Fibroblast of skin of left quadriceps (primary cell): Measurements from ENCODE around the gene PSG6.
A peak's percentile ranks its signal among the peaks of the same experiment; 100 is the strongest.
"Not testable (repeated sequence)": the region's sequence is repeated elsewhere in the genome, so short reads cannot be mapped to it uniquely, and the experiment has no call there.

Experiments used
- DNase-seq, 2 experiments: peaks; one replicate each; pipeline ENCODE4 v3.0.0-alpha.2; 2013; ENCODE audit warnings: low read depth in 2 of 2

The PSG6 gene

DNA sequence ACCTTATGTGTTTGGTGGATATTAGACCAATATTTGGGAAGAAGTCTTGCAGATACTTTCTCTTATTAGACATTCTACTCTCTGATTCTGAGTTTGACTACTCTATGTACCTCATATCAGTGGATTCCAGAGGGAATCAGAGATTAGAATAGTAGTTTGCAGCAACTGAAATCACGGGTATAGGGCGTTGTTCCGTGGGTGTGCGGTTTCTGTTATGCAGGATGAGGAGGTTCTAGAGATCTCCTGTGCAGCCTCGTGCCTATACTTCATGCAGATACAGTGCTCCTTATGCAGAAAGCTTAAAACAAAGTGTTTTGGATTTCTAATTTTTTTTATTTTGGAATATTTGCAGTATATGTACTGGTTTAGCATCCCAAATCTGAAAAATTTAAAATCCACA, 6.0 kb downstream of the PSG6 start:
- DNase-seq = not testable (repeated sequence)

DNA sequence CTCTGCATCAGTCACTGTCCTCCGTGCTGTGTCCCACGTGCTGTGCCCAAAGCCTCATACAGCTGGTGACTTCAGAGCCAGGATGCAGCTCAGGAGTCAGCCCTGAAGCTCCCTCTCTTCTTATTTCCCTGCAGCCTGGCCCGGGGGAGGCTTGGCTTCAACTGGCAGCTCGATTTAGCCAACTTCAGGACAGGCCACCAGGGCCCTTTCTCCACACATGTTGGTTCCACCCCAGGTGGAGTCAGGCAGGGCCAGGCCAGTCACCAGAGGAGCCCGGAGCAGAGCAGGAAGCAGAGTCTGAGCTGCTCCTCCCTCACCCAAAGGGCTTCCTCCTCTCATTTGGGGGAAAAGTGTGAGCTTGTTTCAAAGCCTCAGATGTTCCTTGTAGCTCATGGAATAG, 11.5 kb downstream of the PSG6 start:
- DNase-seq = not testable (repeated sequence)

DNA sequence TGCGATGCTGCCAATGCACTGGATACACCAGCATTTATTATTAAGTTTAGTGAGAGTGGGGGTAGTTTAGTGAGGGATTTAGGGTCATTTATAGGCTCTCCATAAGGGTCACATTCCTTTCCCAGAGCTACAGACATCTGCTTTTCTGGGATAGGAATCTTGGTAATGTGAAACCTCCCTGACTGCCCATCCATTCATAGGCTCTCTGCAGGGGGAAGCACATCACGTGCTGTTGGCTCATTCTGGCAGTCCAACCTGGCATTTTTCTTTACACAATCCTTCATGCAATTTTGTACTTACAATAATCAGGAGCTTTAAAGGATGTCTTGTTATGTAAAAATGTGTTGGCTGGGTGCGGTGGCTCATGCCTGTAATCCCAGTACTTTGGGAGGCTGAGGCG, 17.1 kb downstream of the PSG6 start:
- not testable (repeated sequence) for DNase-seq

DNA sequence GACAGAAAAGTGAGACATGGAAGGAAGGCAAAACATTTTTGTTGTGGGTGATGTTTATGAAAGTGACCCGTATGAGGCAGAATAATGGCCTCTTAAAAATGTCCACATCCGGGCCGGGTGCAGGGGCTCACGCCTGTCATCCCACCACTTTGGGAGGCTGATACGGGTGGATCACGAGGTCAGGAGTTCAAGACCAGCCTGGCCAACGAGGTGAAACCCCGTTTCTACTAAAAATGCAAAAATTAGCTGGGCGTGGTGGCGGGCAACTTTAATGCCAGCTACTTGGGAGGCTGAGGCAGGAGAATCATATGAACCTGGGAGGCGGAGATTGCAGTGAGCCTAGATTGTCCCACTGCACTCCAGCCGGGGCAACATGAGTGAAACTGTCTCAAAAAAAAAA, 18.0 kb downstream of the PSG6 start:
- DNase-seq = not testable (repeated sequence)

DNA sequence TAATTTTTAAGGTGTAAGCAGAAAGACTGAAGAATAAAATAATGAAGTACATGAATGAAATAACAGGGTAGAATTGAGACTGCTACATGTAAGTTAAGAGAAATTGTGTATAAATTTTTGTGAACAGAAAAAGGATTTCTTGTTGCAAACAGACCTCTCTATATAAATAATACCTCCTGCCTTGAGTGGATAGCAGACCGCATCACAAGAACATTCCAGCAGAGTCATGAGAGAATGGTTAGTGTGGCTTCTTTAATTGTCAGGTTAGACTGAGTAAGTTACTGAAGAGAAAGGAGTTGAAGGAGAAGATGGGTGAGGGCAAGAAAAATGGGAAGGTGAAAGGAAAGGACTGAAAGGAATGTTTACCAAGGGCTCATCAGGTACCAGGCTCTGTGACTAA, 18.6 kb downstream of the PSG6 start:
- DNase-seq = not testable (repeated sequence)

DNA sequence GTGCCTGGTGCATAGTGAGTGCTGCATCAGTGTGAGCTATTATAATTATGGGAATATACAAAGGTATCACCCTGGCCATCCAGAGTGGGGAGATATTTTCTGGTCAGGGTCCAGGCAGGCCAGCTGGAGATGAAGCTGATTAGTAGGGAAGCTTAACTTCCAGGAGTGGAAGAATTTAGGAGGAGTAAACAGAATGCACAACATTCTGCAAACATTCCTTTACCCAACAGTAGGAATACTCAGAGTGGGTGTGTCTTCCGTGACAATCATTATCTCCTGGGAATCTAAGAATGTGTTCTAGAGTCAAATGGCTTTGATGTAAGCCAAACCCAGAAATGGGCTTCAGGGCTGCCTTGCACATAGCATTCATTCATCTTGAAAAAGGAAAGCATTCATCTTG, 19.0 kb downstream of the PSG6 start:
- not testable (repeated sequence) for DNase-seq

DNA sequence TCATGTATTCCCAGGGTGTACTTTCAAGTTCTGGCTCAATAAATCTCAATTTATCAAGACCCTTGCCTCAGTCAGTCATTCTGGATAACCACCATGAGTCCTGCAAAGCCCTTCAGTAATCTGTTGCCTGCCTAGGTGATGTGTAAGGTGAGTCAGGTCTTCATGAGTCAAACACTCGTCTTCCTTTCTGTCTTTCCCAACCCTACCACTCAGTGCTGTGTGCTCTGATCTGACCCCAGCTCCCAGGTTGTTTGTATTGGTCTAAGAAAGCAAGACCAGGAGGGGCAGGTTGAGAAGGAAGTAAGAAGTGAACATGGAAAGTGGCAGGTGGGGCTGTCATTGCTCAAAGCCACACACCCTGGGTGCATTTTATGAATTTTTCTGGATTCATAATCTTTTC, 20.0 kb downstream of the PSG6 start:
- DNase-seq = not testable (repeated sequence)

DNA sequence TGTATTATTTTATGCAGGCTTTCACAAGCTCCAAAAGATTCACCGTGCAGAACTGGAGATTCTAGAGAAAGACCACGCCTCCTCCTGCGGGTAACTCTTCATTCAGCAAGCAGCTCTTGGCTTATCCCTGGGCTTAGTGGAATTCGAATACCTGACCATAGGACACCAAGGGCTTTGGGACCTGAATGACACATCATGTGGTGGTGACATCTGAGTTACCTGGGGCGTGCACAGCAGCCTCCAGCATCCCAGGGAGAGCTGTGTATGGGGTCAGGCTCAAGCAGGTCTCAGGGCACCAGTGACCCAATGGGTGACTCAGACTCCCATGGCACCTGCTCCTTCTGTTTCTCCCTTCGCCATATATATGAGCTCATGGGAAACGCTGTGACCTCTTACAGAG, 27.2 kb downstream of the PSG6 start:
- DNase-seq = not testable (repeated sequence)

DNA sequence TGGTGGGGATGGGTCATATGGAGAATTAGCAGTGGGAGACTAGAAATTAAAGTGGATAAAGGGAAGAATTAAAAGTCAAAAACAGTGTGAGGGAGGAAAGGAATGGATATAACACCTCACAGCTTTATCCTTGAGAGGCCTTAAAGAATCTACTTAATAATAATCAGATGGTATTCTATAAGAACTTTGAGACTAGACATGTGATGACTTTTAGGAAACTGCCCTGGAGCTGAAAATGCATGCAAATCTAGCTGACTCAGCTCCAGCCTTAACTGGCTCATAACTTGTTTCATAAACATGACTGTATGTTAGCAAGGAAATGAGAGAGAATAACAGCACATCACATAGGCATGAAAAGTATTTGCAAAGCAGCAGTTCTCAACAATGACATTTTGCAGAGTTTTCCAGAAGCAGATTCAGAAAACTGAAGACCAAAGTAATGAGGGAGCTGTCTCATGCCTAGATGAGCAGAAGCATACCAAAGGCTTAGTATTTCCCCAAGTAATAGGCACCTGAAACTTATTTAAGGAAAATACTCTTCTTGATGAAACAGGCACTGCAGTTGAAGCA, 29.7 kb downstream of the PSG6 start:
- DNase-seq = peak; percentile 13 to 16

DNA sequence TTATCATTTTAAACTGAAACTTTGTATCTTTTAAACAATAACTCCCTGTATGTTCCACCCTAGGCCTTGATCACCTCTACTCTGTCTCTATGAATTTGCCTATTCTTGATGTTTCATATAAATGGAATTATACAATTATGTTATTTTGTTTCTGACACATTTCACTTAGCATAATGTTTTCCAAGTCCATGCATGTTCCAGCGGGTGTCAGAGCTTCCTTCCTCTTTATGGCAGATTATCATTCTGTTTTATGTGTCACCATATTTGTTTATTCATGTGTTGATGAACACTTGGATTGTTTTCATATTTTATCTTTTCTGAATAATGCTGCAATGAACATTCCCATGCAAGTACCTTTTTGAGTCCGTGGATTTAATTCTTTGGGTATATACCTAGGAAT, 35.0 kb downstream of the PSG6 start:
- DNase-seq = not testable (repeated sequence)

DNA sequence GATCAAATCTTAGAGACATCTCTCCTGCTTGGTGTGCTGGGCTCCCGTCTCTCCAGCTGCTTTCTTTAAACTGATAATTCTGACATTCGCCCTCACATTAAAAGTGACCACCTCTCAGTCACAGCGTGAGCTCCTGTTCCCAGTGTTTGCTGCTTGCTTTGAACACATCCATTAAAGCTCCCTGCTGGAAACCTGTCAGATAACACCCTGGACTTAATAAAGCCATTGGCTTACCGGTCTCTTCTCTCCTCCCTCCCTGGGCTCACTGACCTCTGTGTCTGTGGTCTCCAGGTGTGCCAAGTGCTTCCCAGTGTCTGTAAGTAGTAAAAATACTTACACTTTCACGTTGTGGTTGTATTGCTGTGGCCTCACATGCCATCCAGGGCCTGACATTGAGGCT, 35.7 kb downstream of the PSG6 start:
- not testable (repeated sequence) for DNase-seq

DNA sequence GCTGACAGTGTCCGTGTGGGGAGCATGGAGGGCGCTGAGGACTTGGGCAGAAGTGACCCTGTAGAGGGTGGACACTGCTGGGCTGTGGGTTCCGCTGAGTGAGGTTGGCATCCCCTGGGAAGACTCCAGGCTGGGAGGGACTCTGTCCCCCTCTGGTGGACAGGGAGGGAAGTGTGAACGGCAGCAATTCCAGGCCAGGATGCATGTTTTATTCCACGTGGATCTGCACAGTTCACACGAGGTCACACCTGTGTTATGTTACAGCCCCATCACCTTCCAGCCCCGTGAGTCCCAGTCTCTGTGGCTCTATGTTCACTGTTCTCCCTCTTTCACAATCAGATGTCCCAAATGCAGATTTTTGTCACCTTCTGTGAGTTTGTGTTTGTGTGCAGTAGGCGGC, 36.4 kb downstream of the PSG6 start:
- DNase-seq = not testable (repeated sequence)

DNA sequence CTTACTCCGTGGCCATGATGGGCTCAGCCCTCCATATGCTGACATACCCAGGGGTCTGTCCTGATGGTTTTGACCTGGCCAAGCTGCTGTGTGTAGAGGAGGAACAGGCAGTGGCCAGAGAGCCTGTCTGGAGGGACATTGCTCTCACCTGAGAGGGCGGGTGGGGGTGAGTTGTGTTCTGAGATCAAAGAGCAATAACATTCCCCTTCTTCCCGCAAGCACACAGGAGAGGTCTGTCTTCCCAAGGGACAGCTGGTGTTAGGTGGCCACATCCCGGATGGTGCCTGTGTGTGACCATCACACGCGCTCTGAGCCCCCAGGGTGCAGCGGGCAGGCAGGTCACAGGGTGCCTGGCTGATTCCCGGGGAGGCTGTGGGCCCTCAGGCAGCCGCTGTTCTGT, 37.1 kb downstream of the PSG6 start:
- DNase-seq = not testable (repeated sequence)

DNA sequence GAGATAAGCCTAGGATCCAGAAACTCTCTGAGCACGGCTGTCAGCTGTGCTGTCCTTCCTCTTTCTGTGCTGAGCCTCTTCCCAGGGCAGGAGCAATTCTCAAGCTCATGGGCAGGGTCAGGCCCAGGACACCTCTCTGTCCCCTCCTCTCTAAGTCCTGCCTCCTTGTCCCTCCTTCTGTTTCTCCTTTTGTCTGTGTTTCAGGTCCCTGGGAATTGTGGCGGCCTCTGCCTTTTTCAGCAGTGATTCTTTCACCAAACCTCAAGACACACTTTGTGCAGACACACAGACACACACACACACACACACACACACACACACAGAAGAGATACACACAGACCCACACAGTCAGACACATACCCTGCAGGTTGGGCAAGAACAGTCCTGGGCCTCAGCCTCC, 38.1 kb downstream of the PSG6 start, which contains the start of gene PSG1:
PSG1 (minus strand) TSS at position 101 of the 400 bp plus-strand sequence. CDS start 132 bp downstream, outside the sequence.
- no peak for DNase-seq

DNA sequence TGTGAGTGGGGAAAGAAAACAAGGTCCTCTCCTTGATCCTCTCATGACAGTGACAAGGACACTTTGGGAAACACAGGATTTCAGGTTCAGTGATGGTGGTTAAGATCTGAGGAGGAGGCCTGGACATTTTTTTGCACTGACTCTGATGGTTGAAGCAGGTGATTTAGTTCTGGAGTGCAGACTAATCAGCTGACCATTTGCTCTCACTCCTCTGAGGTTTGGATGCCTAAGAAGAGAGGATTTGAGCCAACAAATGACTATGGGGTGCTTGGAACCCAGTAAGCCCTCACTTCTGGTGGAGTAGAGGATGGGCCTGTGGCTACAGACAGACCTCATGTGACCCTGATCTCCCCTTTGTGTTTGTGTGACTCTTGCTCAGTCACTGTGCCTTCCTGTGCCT, 41.1 kb downstream of the PSG6 start:
- DNase-seq = not testable (repeated sequence)

DNA sequence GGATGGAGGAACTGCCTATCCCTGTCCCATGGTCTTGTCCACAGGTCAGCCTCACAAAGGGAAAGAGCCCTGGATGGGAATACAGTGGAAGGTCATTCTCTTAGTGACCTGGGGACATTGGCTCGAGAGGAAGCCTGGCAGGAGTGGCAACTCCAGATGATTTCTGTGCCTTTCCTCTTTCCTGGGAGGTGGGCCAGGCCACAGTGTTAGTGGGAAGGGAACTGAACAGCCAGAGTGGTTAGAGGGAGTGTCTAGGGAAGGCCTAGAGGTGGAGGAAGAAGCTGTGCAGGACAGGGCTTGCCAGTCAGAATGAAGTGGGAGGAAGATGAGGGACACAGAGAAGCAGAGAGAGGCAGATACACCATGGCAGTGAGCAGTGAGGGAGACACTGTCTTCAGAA, 41.8 kb downstream of the PSG6 start:
- DNase-seq = not testable (repeated sequence)

DNA sequence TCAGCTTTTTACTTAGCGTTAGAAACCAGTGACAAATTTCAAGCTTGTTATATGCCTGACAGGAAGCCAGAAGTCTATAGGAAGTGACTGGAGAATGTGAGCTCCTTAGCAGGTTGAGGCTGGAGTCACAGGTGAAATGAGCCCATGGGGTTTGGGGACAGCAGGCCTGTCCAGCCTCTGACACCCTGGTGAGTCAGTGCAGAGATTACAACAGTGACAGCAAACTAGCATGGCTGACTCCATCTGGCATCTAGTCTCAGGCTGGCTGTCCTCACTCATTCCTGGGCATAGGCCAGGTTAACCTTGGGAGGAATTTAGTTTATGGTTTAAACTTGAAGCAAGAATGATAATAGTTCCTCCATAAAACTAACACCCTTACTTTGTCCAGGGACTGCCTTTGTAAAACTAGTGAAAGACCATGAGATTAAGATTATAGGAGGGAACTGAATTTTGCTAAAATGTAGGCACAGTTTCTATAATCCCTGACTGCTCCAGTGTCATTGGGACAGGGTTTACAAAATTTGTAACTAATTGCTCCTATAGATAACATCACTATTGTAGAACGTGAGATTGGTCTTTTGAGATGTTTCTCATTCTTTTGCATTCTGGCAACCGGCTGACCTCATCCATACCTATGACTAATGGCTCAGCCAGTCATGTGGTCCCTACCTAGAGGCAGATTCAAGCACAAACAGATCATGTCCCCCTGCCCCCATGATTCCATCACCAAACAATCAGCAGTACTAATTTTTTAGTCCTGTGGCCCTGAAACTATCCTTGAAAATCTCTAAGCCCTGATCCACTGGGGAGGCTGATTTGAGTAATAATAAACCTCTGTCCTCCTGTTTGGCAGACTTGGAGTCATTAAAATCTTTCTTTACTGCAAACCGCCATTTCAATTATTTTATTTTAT, 42.5 kb downstream of the PSG6 start:
- peak; percentile 26 to 44 for DNase-seq

DNA sequence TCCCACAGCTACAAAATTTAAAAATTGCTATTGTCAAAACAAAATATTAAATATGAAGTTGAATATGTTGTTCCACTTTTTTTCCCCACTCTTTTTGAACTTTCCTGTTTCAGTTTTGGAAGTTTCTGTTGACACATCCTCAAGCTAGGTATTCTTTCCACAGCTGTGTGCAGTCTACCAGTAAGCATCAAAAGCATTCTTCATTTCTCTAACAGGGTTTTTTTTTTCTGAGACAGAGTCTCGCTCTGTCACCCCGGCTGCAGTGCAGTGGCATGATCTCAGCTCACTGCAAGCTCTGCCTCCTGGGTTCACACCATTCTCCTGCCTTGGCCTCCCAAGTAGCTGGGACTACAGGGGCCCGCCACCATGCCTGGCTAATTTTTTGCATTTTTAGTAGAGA, 43.6 kb downstream of the PSG6 start:
- not testable (repeated sequence) for DNase-seq

DNA sequence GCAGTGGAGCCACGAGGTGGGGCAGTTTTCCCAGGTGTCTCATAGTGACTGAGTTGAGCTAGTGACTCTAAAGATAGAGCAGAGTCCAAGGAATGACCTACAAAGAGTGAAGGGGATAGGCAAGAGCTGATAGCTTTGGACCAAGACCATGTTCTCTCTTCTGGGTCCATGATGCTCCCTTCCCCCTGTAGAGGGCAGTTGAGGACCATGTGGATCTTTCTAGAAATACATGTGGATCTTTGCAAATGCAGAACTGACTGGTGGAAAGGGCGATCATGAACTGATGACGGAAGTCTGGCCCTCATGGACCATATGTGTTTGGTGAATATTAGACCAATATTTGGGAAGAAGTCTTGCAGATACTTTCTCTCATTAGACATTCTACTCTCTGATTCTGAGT, 45.1 kb downstream of the PSG6 start:
- DNase-seq = no peak

DNA sequence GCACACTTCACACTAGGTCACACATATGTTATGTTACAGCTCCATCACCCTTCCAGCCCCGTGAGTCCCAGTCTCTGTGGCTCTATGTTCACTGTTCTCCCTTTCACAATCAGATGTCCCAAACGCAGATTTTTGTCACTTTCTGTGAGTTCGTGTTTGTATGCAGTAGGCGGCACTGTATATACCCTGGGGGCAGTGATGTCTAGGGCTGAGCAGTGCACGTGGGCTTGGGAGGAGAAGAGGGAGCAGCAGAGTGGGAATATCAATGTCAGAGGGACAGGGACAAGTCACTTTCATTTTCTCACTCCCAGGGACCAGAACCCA, 60.2 kb downstream of the PSG6 start:
- DNase-seq = no peak

DNA sequence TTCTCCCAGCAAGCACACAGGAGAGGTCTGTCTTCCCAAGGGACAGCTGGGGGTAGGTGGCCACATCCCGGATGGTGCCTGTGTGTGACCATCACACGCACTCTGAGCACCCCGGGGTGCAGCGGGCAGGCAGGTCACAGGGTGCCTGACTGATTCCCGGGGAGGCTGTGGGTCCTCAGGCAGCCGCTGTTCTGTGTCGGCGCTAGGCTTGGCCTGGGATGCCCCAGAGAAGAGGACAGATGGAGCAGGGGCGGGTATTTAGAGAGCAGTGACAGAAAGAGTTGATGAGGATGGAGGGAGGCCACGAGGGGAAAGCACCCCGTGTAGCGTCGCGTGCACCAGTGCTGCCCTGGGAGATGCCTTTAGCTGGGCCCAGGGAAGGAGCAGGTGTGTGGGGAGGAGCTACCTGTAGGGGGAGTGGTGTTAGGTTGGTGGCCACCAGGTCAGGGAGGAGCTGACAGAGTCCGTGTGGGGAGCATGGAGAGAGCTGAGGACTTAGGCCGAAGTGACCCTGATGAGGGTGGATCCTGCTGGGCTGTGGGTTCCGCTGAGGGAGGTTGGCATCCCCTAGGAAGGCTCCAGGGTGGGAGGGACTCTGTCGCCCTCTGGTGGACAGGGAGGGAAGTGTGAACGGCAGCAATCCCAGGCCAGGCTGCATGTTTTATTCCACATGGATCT, 60.7 kb downstream of the PSG6 start:
- DNase-seq = not testable (repeated sequence)

DNA sequence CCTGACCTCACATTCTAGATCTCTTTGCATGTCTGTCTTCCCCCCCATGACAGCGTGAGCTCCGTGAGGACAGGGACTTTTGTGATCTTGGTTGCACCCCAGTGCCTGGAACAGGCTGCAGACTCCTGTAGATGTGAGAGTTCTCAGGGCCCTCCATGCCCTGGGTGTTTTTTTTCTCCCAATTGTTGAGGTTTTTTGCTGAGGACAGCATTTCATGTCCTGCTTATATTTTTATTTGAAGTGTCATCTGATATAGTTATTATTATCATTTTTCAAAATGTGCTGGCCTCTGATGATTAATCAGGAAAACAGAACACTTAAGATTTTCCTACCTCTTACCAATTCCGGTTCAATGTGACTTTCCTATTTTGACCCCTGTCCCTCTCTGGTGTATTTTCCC, 62.9 kb downstream of the PSG6 start:
- not testable (repeated sequence) for DNase-seq

DNA sequence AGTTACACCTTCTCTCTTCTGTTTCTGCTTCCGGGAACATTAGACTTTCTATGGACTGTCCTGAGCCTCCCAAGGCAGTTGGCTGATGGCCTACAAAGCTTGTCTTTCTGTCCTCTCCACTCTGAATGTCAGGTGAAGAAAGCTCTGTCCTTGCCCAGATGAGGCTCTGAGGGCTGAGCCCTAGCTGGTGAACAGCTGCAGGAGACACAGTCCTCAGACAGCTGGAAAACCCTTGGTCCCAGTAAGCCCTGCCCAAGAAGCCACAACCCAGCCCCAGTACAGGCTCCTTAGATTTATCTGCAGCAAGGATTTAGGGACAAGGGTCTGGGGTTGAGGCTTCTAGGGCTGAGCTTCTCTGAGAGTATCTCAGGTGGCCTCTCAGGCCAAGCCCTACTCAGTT, 64.5 kb downstream of the PSG6 start:
- DNase-seq = not testable (repeated sequence)
